Left lobe of liver (tissue), 2 donors: ENCODE results near the gene ZBTB20. TPM values are rescaled to one million over a fixed set of nuclear protein-coding genes. Genes with fewer than 3 reads are reported as not detected.

ENCODE experiments used
- ATAC-seq: fragments of 200-7000 bp; cut with Tn5 transposase; one replicate; pipeline ENCODE4 v1.9.1; 2020; ENCODE audit warnings: mild to moderate bottlenecking, moderate library complexity
- DNase-seq: peaks from one replicate; pipeline ENCODE4 v3.0.0-alpha.2; 2020; ENCODE audit warnings: low spot score
- total RNA-seq: library from RNA; stranded (reverse); gene quantifications from one replicate; pipeline ENCODE4 v1.2.1, GENCODE V29; 2021
- donor health status: DM: no; HTN: no; CAD: no; lungs with moderate emphysema.
- donor health status: DM: no; HTN: yes; CAD: no.

The ZBTB20 gene
- total RNA-seq, 1 donor from 2014 or later = 50.6 TPM

GRCh38 chr3:114941626-114942309 is 205.3 kb downstream of the ZBTB20 start:
- no peak for DNase-seq
- peak; percentile 63 for ATAC-seq

GRCh38 chr3:114939920-114940319 is 207.2 kb downstream of the ZBTB20 start:
- ATAC-seq (peak; percentile 70), DNase-seq (no peak)

- ATAC-seq (no peak), DNase-seq (no peak)
Observed at GRCh38 chr3:114933407-114933806, 213.7 kb downstream of the ZBTB20 start.

GRCh38 chr3:114929971-114930732 is 216.9 kb downstream of the ZBTB20 start:
- DNase-seq (no peak), ATAC-seq (no peak)

GRCh38 chr3:114928989-114929640 is 218.0 kb downstream of the ZBTB20 start:
- DNase-seq (no peak), ATAC-seq (no peak)

- no peak for ATAC-seq
- no peak for DNase-seq
Observed at GRCh38 chr3:114904633-114905032, 242.5 kb downstream of the ZBTB20 start.

- DNase-seq (no peak), ATAC-seq (peak; percentile 10)
Observed at GRCh38 chr3:114903213-114903612, 243.9 kb downstream of the ZBTB20 start.

GRCh38 chr3:114902691-114903101 is 244.4 kb downstream of the ZBTB20 start:
- DNase-seq = no peak
- peak; percentile 42 for ATAC-seq

GRCh38 chr3:114900908-114901307 is 246.2 kb downstream of the ZBTB20 start:
- DNase-seq (no peak), ATAC-seq (peak; percentile 17)

- DNase-seq (peak; percentile 76), ATAC-seq (peak; percentile 74)
Observed at GRCh38 chr3:114899186-114899931, 247.7 kb downstream of the ZBTB20 start.

GRCh38 chr3:114896978-114897377 is 250.1 kb downstream of the ZBTB20 start:
- DNase-seq = no peak
- no peak for ATAC-seq

- ATAC-seq (peak; percentile 15), DNase-seq (no peak)
Observed at GRCh38 chr3:114893361-114893760, 253.7 kb downstream of the ZBTB20 start.

GRCh38 chr3:114892880-114893279 is 254.2 kb downstream of the ZBTB20 start:
- DNase-seq (peak; percentile 84), ATAC-seq (peak; percentile 88)

GRCh38 chr3:114892131-114892879 is 254.8 kb downstream of the ZBTB20 start:
- peak; percentile 58 for ATAC-seq
- no peak for DNase-seq

GRCh38 chr3:114887806-114888205 is 259.3 kb downstream of the ZBTB20 start:
- peak; percentile 43 for ATAC-seq

GRCh38 chr3:114886905-114887304 is 260.2 kb downstream of the ZBTB20 start:
- ATAC-seq (no peak), DNase-seq (no peak)

More at GRCh38 chr3:114887806-114888205, 259.3 kb downstream of the ZBTB20 start:
- no peak for DNase-seq

GRCh38 chr3:114884213-114884923 is 262.7 kb downstream of the ZBTB20 start:
- no peak for ATAC-seq

GRCh38 chr3:114880078-114880477 is 267.0 kb downstream of the ZBTB20 start:
- DNase-seq (peak; percentile 55), ATAC-seq (peak; percentile 88)

More at GRCh38 chr3:114884213-114884923, 262.7 kb downstream of the ZBTB20 start:
- DNase-seq = no peak
